Neuron (in vitro differentiated cells): ENCODE data around the gene GMCL2.
"Not testable (repeated sequence)": the region's sequence is repeated elsewhere in the genome, so short reads cannot be mapped to it uniquely, and the experiment has no call there.

Source experiments
- H2AFZ ChIP-seq: one replicate; pipeline ENCODE4 v1.6.1; 2013; ENCODE audit warnings: low read depth, mild to moderate bottlenecking, inconsistent platforms, low read length, moderate library complexity
- H3K27me3 ChIP-seq: one replicate; pipeline ENCODE4 v1.6.1; 2013; ENCODE audit warnings: low read length; ENCODE audit not compliant: insufficient read depth
- H3K36me3 ChIP-seq: one replicate; pipeline ENCODE4 v1.6.1; 2013; ENCODE audit warnings: low read length; ENCODE audit not compliant: insufficient read depth
- H3K4me1 ChIP-seq: one replicate; pipeline ENCODE4 v1.6.1; 2013; ENCODE audit warnings: low read length; ENCODE audit not compliant: insufficient read depth
- H3K4me3 ChIP-seq: 2 replicates; pipeline ENCODE4 v1.5.1; 2013; ENCODE audit warnings: mild to moderate bottlenecking, low read length, moderate library complexity
- H3K9me3 ChIP-seq: one replicate; pipeline ENCODE4 v1.6.1; 2013; ENCODE audit warnings: low read length

Gene GMCL2

GRCh38 chr5:178198706-178199105, 11.5 kb upstream of the GMCL2 start:
- Histone ChIP-seq H2AFZ (no peak overlapping the region), H3K36me3 (no peaks in the 10 kb centered on the region), H3K9me3 (peaks cover 2% of the 10 kb centered on the region), H3K4me1 (no peaks in the 10 kb centered on the region), H3K4me3 (no peak overlapping the region), H3K27me3 (peaks cover 5% of the 10 kb centered on the region)

- H3K9me3 ChIP-seq, H2AFZ ChIP-seq, H3K4me1 ChIP-seq, H3K36me3 ChIP-seq, H3K4me3 ChIP-seq, H3K27me3 ChIP-seq: not testable (repeated sequence)
Measured at GRCh38 chr5:178198151-178198550, 11.0 kb upstream of the GMCL2 start.

- H3K4me1 ChIP-seq = no peaks in the 10 kb centered on the region
- no peaks in the 10 kb centered on the region for H3K36me3 ChIP-seq
- peaks cover 6% of the 10 kb centered on the region for H3K27me3 ChIP-seq
- H3K9me3 ChIP-seq = peaks cover 2% of the 10 kb centered on the region
- no peak overlapping the region for H3K4me3 ChIP-seq
- H2AFZ ChIP-seq = no peak overlapping the region
Measured at GRCh38 chr5:178196986-178197385, 9.8 kb upstream of the GMCL2 start.

- Histone ChIP-seq H3K4me3 (no peak overlapping the region), H3K9me3 (peaks cover 2% of the 10 kb centered on the region), H3K27me3 (peaks cover 6% of the 10 kb centered on the region)
Measured at GRCh38 chr5:178196281-178196812, 9.2 kb upstream of the GMCL2 start.

GRCh38 chr5:178194026-178194425, 6.9 kb upstream of the GMCL2 start:
- peaks cover 6% of the 10 kb centered on the region for H3K27me3 ChIP-seq
- no peaks in the 10 kb centered on the region for H3K4me1 ChIP-seq
- H3K36me3 ChIP-seq = no peaks in the 10 kb centered on the region
- no peak overlapping the region for H3K4me3 ChIP-seq
- H3K9me3 ChIP-seq = peaks cover 2% of the 10 kb centered on the region
- H2AFZ ChIP-seq = no peak overlapping the region

More at GRCh38 chr5:178196281-178196812, 9.2 kb upstream of the GMCL2 start:
- no peaks in the 10 kb centered on the region for H3K36me3 ChIP-seq
- no peaks in the 10 kb centered on the region for H3K4me1 ChIP-seq
- no peak overlapping the region for H2AFZ ChIP-seq

GRCh38 chr5:178193251-178193809, 6.2 kb upstream of the GMCL2 start:
- Histone ChIP-seq H3K36me3 (no peaks in the 10 kb centered on the region), H3K4me1 (no peaks in the 10 kb centered on the region), H3K27me3 (peaks cover 6% of the 10 kb centered on the region), H2AFZ (no peak overlapping the region), H3K9me3 (peaks cover 2% of the 10 kb centered on the region), H3K4me3 (no peak overlapping the region)

- no peaks in the 10 kb centered on the region for H3K36me3 ChIP-seq
- peaks cover 2% of the 10 kb centered on the region for H3K9me3 ChIP-seq
- no peak overlapping the region for H2AFZ ChIP-seq
- H3K4me3 ChIP-seq = no peak overlapping the region
- H3K27me3 ChIP-seq = peaks cover 6% of the 10 kb centered on the region
- no peaks in the 10 kb centered on the region for H3K4me1 ChIP-seq
Measured at GRCh38 chr5:178192787-178193186, 5.6 kb upstream of the GMCL2 start.

GRCh38 chr5:178192244-178192643, 5.1 kb upstream of the GMCL2 start:
- Histone ChIP-seq H3K4me1 (no peaks in the 10 kb centered on the region), H3K27me3 (peaks cover 6% of the 10 kb centered on the region), H3K9me3 (peaks cover 2% of the 10 kb centered on the region), H2AFZ (no peak overlapping the region), H3K36me3 (no peaks in the 10 kb centered on the region), H3K4me3 (no peak overlapping the region)

- H2AFZ ChIP-seq = no peak overlapping the region
- H3K27me3 ChIP-seq = peaks cover 6% of the 10 kb centered on the region
- H3K4me1 ChIP-seq = no peaks in the 10 kb centered on the region
- peaks cover 2% of the 10 kb centered on the region for H3K9me3 ChIP-seq
- no peak overlapping the region for H3K4me3 ChIP-seq
- H3K36me3 ChIP-seq = no peaks in the 10 kb centered on the region
Measured at GRCh38 chr5:178191661-178192060, 4.5 kb upstream of the GMCL2 start.

GRCh38 chr5:178189433-178189832, 2.3 kb upstream of the GMCL2 start:
- H3K4me3 ChIP-seq = no peak overlapping the region
- no peaks in the 10 kb centered on the region for H3K9me3 ChIP-seq
- no peaks in the 10 kb centered on the region for H3K4me1 ChIP-seq
- H3K36me3 ChIP-seq = no peaks in the 10 kb centered on the region
- peaks cover 3% of the 10 kb centered on the region for H3K27me3 ChIP-seq
- no peak overlapping the region for H2AFZ ChIP-seq

GRCh38 chr5:178186427-178186826, 744 bp downstream of the GMCL2 start:
- Histone ChIP-seq H2AFZ (no peak overlapping the region), H3K4me1 (no peaks in the 10 kb centered on the region), H3K4me3 (no peak overlapping the region), H3K9me3 (no peaks in the 10 kb centered on the region), H3K27me3 (no peaks in the 10 kb centered on the region), H3K36me3 (no peaks in the 10 kb centered on the region)

GRCh38 chr5:178182158-178182876, 4.9 kb downstream of the GMCL2 start:
- H3K4me3 ChIP-seq = no peak overlapping the region
- H3K9me3 ChIP-seq = no peaks in the 10 kb centered on the region
- H2AFZ ChIP-seq = no peak overlapping the region
- H3K4me1 ChIP-seq = no peaks in the 10 kb centered on the region
- no peaks in the 10 kb centered on the region for H3K27me3 ChIP-seq
- H3K36me3 ChIP-seq = no peaks in the 10 kb centered on the region

- Histone ChIP-seq H2AFZ (no peak overlapping the region), H3K4me1 (no peaks in the 10 kb centered on the region), H3K4me3 (no peak overlapping the region), H3K27me3 (no peaks in the 10 kb centered on the region), H3K36me3 (no peaks in the 10 kb centered on the region), H3K9me3 (no peaks in the 10 kb centered on the region)
Measured at GRCh38 chr5:178180141-178180863, 6.9 kb downstream of the GMCL2 start.
